ENCODE data around the gene EMILIN2. TPM values are rescaled to one million over a fixed set of nuclear protein-coding genes. Genes with fewer than 3 reads are reported as not detected.

Gene EMILIN2
- total RNA-seq, 1 donor from 2014 or later: 29.6 TPM

DNA sequence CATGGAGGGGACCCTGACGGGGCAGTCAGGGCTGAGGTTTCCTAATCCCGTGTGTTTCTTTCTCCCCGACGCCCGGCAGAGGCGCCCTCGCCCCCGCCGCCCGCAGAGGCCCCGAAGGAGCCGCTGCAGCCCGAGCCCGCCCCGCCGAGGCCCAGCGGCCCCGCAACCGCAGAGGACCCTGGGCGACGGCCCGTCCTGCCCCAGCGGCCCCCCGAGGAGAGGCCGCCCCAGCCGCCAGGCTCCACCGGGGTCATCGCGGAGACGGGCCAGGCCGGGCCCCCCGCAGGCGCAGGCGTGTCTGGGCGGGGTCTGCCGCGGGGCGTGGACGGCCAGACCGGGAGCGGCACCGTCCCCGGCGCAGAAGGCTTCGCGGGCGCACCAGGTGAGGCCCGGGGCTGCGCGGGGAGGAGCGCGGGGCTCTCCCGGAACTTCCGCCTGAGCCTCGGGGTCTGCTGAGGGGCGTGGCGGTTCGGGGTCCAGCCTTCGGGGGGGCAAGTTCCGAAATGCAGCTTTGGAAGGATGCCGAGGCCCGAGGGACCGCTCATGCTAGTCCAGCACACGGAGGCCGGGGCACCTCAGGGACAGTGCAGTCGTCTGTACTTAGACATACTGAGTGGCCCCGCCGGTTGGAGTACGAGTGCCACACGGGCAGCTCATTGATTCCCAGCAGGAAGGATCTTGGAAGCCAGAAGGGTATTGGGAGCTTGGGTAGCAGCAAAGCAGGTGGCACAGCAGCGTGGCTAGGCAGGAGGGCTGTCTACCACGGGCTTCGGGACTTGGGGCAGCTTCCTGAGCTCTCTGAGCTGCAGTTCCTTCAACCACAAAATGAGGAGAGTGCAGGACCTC lies 60.1 kb downstream of the EMILIN2 start:
- Mint-ChIP-seq H3K27ac (ENCODE audit: unreplicated experiment) (no peak overlapping the region), H3K4me1 (ENCODE audit: low read depth, unreplicated experiment) (no peaks in the 10 kb centered on the region), H3K9me3 (ENCODE audit: unreplicated experiment) (peaks cover 3% of the 10 kb centered on the region), H3K4me3 (ENCODE audit: unreplicated experiment) (no peak overlapping the region), H3K27me3 (ENCODE audit: low read depth, unreplicated experiment) (peaks cover 17% of the 10 kb centered on the region), H3K36me3 (ENCODE audit: low read depth, unreplicated experiment) (peaks cover 2% of the 10 kb centered on the region)
- TF ChIP-seq, protein P1, sequence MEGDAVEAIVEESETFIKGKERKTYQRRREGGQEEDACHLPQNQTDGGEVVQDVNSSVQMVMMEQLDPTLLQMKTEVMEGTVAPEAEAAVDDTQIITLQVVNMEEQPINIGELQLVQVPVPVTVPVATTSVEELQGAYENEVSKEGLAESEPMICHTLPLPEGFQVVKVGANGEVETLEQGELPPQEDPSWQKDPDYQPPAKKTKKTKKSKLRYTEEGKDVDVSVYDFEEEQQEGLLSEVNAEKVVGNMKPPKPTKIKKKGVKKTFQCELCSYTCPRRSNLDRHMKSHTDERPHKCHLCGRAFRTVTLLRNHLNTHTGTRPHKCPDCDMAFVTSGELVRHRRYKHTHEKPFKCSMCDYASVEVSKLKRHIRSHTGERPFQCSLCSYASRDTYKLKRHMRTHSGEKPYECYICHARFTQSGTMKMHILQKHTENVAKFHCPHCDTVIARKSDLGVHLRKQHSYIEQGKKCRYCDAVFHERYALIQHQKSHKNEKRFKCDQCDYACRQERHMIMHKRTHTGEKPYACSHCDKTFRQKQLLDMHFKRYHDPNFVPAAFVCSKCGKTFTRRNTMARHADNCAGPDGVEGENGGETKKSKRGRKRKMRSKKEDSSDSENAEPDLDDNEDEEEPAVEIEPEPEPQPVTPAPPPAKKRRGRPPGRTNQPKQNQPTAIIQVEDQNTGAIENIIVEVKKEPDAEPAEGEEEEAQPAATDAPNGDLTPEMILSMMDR (IDR thresholded peaks at IDR 0.05; ENCODE audit: insufficient read depth, low read depth, low read length): no peak
- peak; percentile 33 for TF ChIP-seq EZH2 (IDR thresholded peaks at IDR 0.05; ENCODE audit: insufficient read depth, low read length)
- Histone ChIP-seq H3K4me3 (ENCODE audit: insufficient read depth, low read depth, low read length) (peak overlapping the region; percentile 62), H4K20me1 (ENCODE audit: insufficient read depth, low read length) (peaks cover 28% of the 10 kb centered on the region), H3K4me2 (ENCODE audit: low read length) (peak overlapping the region; percentile 87), H3K79me2 (ENCODE audit: insufficient read depth, low read length) (peaks cover 2% of the 10 kb centered on the region), H3K36me3 (ENCODE audit: insufficient read depth, low read length) (peaks cover 3% of the 10 kb centered on the region), H3K27me3 (ENCODE audit: insufficient read depth, low read length) (no peaks in the 10 kb centered on the region), H3K9me3 (ENCODE audit: insufficient read depth, low read depth, low read length) (no peaks in the 10 kb centered on the region), H2AFZ (ENCODE audit: low read depth, low read length) (peak overlapping the region; percentile 80), H3K4me1 (ENCODE audit: insufficient read depth, low read length) (peaks cover 15% of the 10 kb centered on the region), H3K27ac (ENCODE audit: low read depth, low read length) (no peak overlapping the region), H3K9ac (ENCODE audit: low read length) (peak overlapping the region; percentile 82)
- DNase-seq (ENCODE audit: low read depth) (no peak), FAIRE-seq (no peak)

DNA sequence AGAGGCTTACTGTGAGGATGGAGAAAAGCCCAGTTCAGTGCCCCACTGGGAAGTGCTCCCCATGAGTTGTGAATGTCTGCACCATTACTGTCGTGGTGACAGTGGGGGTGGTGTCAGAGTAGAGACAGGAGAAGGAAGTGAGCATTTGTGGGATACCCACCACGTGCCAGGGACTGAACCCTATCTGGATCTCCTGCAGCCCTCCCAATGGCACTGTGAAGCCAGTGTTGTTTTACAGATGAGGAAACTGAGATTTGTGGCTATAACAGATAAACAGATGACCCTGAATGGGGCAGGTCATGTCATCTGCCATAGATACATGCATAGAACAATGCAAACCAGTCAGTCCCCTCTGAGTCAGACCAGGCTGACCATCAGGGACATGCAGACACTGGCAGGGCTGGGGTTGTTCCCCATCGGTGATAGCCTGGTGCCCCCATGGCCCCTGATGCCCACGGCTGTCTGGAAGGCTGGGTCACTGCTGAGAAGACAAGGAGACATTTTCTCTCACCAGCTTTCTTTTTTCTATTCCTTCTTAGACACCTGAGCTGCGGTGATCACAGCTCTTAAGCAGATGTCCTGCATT lies 60.8 kb downstream of the EMILIN2 start:
- Mint-ChIP-seq H3K4me1 (ENCODE audit: low read depth, unreplicated experiment) (no peaks in the 10 kb centered on the region), H3K27me3 (ENCODE audit: low read depth, unreplicated experiment) (peaks cover 17% of the 10 kb centered on the region), H3K4me3 (ENCODE audit: unreplicated experiment) (no peak overlapping the region), H3K36me3 (ENCODE audit: low read depth, unreplicated experiment) (peaks cover 2% of the 10 kb centered on the region), H3K9me3 (ENCODE audit: unreplicated experiment) (peaks cover 3% of the 10 kb centered on the region), H3K27ac (ENCODE audit: unreplicated experiment) (no peak overlapping the region)
- H3K4me2 ChIP-seq (ENCODE audit: low read length): peak overlapping the region; percentile 87
- TF ChIP-seq, protein P1 (IDR thresholded peaks at IDR 0.05; ENCODE audit: insufficient read depth, low read depth, low read length): no peak
- TF ChIP-seq EZH2 (IDR thresholded peaks at IDR 0.05; ENCODE audit: insufficient read depth, low read length): no peak
- DNase-seq (ENCODE audit: low read depth) (no peak), FAIRE-seq (no peak)
- no peaks in the 10 kb centered on the region for H3K9me3 ChIP-seq (ENCODE audit: insufficient read depth, low read depth, low read length)
- H3K79me2 ChIP-seq (ENCODE audit: insufficient read depth, low read length): peaks cover 2% of the 10 kb centered on the region
- H4K20me1 ChIP-seq (ENCODE audit: insufficient read depth, low read length): peaks cover 31% of the 10 kb centered on the region
- H3K4me3 ChIP-seq (ENCODE audit: insufficient read depth, low read depth, low read length): peak overlapping the region; percentile 62
- peak overlapping the region; percentile 82 for H3K9ac ChIP-seq (ENCODE audit: low read length)
- no peaks in the 10 kb centered on the region for H3K27me3 ChIP-seq (ENCODE audit: insufficient read depth, low read length)
- H3K4me1 ChIP-seq (ENCODE audit: insufficient read depth, low read length): peaks cover 15% of the 10 kb centered on the region
- peaks cover 3% of the 10 kb centered on the region for H3K36me3 ChIP-seq (ENCODE audit: insufficient read depth, low read length)
- no peak overlapping the region for H2AFZ ChIP-seq (ENCODE audit: low read depth, low read length)
- H3K27ac ChIP-seq (ENCODE audit: low read depth, low read length): no peak overlapping the region

Measured in astrocyte (in vitro differentiated cells and primary cell).